Prostate gland (tissue), 2 donors: ENCODE measurements around the gene PDE10A. TPM values are rescaled to one million over a fixed set of nuclear protein-coding genes. Genes with fewer than 3 reads are reported as not detected.

Experiments
- DNase-seq: peaks from one replicate; pipeline ENCODE4 v3.0.0-alpha.2; 2019; ENCODE audit warnings: low spot score
- H3K27ac ChIP-seq, 2 donors: fragments of 200-600 bp; sonication (generic); 2 replicates each; pipeline ENCODE4 v1.5.1; 2017 to 2019
- H3K27me3 ChIP-seq: fragments of 200-600 bp; sonication (generic); replicated peaks from 2 replicates; pipeline ENCODE4 v1.5.1; 2019; ENCODE audit not compliant: insufficient read depth
- H3K36me3 ChIP-seq, 2 donors: fragments of 200-600 bp; sonication (generic); 1 replicate in 1 of 2; 2 replicates in 1 of 2; pipeline versions ENCODE4 v1.5.1 to v1.8.1; 2017 to 2019
- H3K4me1 ChIP-seq: fragments of 200-600 bp; sonication (generic); replicated peaks from 2 replicates; pipeline ENCODE4 v1.5.1; 2019
- H3K4me3 ChIP-seq, 2 donors: fragments of 200-600 bp; sonication (generic); 2 replicates each; pipeline ENCODE4 v1.5.1; 2017 to 2019
- H3K9me3 ChIP-seq: fragments of 200-600 bp; sonication (generic); 2 replicates; pipeline ENCODE4 v1.5.1; 2017
- POLR2A ChIP-seq: fragments of 450-650 bp; IDR thresholded peaks from one replicate; pipeline ENCODE4 v1.6.1; 2016; ENCODE audit warnings: antibody characterized with exemption, mild to moderate bottlenecking
- POLR2AphosphoS5 ChIP-seq: sonication (generic); formaldehyde crosslinking; IDR thresholded peaks from one replicate; pipeline ENCODE4 v1.6.1; 2017; ENCODE audit warnings: antibody characterized with exemption
- WGBS: methylation state at CpG from one replicate; pipeline ENCODE4 v1.1.5; 2018; 5-methylcytosine and 5-hydroxymethylcytosine counted together
- intact Hi-C: fragments of 100-400 bp; cut with DNase I; formaldehyde crosslinking; loops from one replicate; pipeline ENCODE4 v1.14.2; 2022
- total RNA-seq, 2 donors: library from RNA; depleted of rRNA; stranded (reverse); fragments of >200 nt; gene quantifications; one replicate each; pipeline ENCODE4 v1.1.0, GENCODE V29; 2016
- TF ChIP-seq, protein P1 (sequence below), 4 experiments: fragments of 200-600 bp in 2 of 4; fragments of 450-650 bp in 2 of 4; sonication (generic) in 2 of 4; IDR thresholded peaks; 1 replicate in 3 of 4; 2 replicates in 1 of 4; pipeline ENCODE4 v1.5.1; 2016 to 2019; ENCODE audit warnings: antibody characterized with exemption in 4 of 4, mild to moderate bottlenecking in 2 of 4, moderate library complexity in 2 of 4

PDE10A gene
- total RNA-seq, 2 donors from 2014 or later = 9.6 to 13.5 TPM

DNA sequence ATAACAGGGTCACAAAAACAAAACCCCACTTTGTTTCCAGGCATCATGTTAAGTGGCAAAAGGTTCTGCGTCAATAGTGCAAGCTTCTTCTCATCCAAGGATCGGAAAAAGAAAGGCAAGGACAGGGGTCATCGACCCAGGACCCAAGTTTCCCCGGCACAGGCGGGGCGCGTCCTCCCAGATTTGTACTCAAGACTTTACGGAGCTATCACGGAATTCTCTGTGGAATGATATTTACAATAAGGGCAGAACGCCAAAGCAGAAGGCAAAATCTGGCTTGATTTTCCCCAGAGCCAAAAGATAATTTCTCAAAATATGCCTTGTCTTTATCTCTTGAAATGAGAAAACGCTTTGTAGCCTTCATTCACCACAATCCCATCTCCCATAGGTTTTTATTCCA lies 25.5 kb downstream of the PDE10A start:
- TF ChIP-seq POLR2AphosphoS5 = no peak
- TF ChIP-seq, protein P1, sequence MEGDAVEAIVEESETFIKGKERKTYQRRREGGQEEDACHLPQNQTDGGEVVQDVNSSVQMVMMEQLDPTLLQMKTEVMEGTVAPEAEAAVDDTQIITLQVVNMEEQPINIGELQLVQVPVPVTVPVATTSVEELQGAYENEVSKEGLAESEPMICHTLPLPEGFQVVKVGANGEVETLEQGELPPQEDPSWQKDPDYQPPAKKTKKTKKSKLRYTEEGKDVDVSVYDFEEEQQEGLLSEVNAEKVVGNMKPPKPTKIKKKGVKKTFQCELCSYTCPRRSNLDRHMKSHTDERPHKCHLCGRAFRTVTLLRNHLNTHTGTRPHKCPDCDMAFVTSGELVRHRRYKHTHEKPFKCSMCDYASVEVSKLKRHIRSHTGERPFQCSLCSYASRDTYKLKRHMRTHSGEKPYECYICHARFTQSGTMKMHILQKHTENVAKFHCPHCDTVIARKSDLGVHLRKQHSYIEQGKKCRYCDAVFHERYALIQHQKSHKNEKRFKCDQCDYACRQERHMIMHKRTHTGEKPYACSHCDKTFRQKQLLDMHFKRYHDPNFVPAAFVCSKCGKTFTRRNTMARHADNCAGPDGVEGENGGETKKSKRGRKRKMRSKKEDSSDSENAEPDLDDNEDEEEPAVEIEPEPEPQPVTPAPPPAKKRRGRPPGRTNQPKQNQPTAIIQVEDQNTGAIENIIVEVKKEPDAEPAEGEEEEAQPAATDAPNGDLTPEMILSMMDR (IDR thresholded peaks at IDR 0.05) = no peak
- TF ChIP-seq POLR2A = no peak
- Histone ChIP-seq H3K4me1 (peaks cover 3% of the 10 kb centered on the region), H3K9me3 (no peaks in the 10 kb centered on the region), H3K27ac (no peak overlapping the region), H3K27me3 (no peaks in the 10 kb centered on the region), H3K4me3 (no peak overlapping the region), H3K36me3 (no peaks in the 10 kb centered on the region)
- intact Hi-C loops = no loop called here
- DNase-seq = no peak
- 59% methylated on average over 11 of the region's 11 CpGs for WGBS

DNA sequence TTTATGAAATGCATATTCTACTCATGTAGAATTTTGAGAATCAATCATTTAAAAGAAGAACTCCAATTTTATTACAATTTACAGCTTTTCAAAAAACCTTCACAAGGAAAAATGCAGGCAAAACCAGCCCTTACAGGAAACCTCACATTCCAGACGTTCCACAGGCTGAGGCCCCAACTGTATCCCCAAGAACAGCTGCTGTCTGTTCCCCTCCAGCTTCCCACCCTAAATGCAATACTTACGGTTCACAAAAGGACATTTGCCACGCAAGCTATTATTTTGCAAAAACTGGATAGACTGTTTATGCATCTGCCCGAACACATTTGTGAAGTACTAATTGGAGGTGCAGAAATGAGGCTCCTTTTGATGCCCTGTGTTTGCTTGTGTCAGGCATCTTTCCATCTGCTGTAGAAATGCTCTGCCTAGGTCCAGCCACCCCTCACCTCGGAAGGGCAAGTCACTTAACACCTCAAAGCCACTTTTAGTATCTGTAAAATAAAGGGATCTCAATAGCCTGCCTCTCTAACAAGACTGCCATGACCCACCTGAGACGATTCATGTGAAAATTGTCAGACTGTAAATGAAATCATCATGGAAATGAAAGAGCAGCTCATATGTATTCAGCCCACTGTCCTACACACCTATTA lies 26.5 kb downstream of the PDE10A start:
- Histone ChIP-seq H3K4me3 (no peak overlapping the region), H3K36me3 (no peaks in the 10 kb centered on the region), H3K27me3 (no peaks in the 10 kb centered on the region), H3K9me3 (no peaks in the 10 kb centered on the region), H3K4me1 (peaks cover 3% of the 10 kb centered on the region), H3K27ac (no peak overlapping the region)
- DNase-seq = no peak
- no peak for TF ChIP-seq POLR2AphosphoS5
- TF ChIP-seq, protein P1 (IDR thresholded peaks at IDR 0.05) = no peak
- no peak for TF ChIP-seq POLR2A
- intact Hi-C loops = no loop called here
- WGBS = 49% methylated on average over 6 of the region's 6 CpGs

DNA sequence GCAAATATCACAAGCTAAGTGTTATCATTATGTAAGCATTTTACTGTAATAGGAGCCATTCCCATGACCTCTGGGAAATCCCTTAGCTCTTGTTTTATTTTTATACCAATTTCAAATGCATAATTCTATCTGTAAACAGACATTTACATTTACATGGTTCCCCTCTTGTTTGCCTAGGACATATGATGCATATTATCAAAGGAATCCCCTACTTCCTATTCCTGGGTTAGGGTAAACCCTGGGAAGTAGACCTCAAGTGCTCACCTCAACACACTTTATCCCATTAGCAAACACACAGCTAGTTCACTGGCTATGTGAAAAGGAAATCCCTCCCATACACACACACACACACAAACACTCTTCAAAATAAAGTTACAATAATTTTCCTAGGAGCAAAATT lies 27.1 kb downstream of the PDE10A start:
- DNase-seq = no peak
- intact Hi-C loops = no loop called here
- no peak overlapping the region for H3K27ac ChIP-seq

DNA sequence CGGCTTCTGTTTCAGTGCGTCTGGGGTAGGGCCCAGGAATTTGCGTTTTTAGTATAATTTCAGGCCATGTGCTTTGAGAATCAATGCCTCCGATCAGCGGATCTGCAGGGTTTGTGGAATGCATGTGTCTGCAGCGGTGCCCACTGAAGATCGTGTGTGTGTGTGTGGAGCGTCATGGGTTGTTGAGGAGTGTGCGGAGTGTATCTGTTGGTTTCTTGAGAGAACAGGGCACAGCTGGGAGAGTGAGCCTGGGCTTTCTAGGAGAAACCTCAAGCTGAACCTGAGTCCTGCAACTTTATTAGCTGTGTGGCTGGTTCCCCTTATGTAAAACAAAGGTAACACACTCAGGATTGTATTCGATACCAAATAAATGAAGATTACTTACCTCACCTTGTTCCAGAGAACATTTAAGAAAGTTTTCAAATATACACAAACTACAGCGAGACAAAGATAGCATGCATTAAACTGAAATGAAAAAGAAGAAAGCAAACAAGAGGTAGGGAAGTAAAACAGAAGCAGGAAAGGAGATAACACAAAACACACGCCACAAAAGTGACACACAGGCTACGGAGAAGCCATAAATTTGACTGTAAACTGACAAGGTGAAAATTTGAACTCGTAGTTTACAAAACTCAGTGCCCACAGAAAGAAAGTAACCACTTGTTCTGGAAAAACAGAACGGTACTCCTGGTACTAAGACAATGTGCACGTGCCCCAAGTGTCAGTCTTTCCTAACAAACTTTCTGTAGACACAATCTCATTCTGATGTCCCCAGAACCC lies 28.8 kb downstream of the PDE10A start:
- no peak overlapping the region for H3K4me3 ChIP-seq
- no peaks in the 10 kb centered on the region for H3K27me3 ChIP-seq
- TF ChIP-seq POLR2A (no peak), POLR2AphosphoS5 (peak; percentile 47)
- TF ChIP-seq, protein P1 (IDR thresholded peaks at IDR 0.05) = no peak
- no peak overlapping the region for H3K27ac ChIP-seq
- no peaks in the 10 kb centered on the region for H3K9me3 ChIP-seq
- no peaks in the 10 kb centered on the region for H3K4me1 ChIP-seq
- H3K36me3 ChIP-seq = no peaks in the 10 kb centered on the region
- DNase-seq = no peak
- 46% methylated on average over 16 of the region's 16 CpGs for WGBS
- intact Hi-C loops = no loop called here

More for the DNA sequence above, 27.1 kb downstream of the PDE10A start:
- Histone ChIP-seq H3K4me1 (no peaks in the 10 kb centered on the region), H3K9me3 (no peaks in the 10 kb centered on the region), H3K27me3 (no peaks in the 10 kb centered on the region), H3K4me3 (no peak overlapping the region), H3K36me3 (no peaks in the 10 kb centered on the region)
- TF ChIP-seq, protein P1 (IDR thresholded peaks at IDR 0.05) = no peak
- TF ChIP-seq POLR2AphosphoS5 (no peak), POLR2A (no peak)

GRCh38 chr6:165632194-165632593 lies 30.8 kb downstream of the PDE10A start:
- no peak overlapping the region for H3K4me3 ChIP-seq
- no peaks in the 10 kb centered on the region for H3K4me1 ChIP-seq
- intact Hi-C loops = no loop called here
- no peaks in the 10 kb centered on the region for H3K36me3 ChIP-seq
- no peaks in the 10 kb centered on the region for H3K27me3 ChIP-seq
- H3K9me3 ChIP-seq = no peaks in the 10 kb centered on the region
- no peak overlapping the region for H3K27ac ChIP-seq
- no peak for TF ChIP-seq POLR2AphosphoS5
- TF ChIP-seq, protein P1 (IDR thresholded peaks at IDR 0.05) = no peak
- no peak for TF ChIP-seq POLR2A
- 75% methylated on average over 2 of the region's 2 CpGs for WGBS
- no peak for DNase-seq
